ENCODE measurements around the gene PTPRT.
"Not testable (repeated sequence)": the region's sequence is repeated elsewhere in the genome, so short reads cannot be mapped to it uniquely, and the experiment has no call there.

Gene PTPRT

GRCh38 chr20:42972591-42972990, 217.1 kb downstream of the PTPRT start:
- no peak for DNase-seq

- DNase-seq: no peak
Measured at GRCh38 chr20:42968746-42969145, 221.0 kb downstream of the PTPRT start.

GRCh38 chr20:42963796-42964195, 225.9 kb downstream of the PTPRT start:
- no peak for DNase-seq

GRCh38 chr20:42961771-42962170, 227.9 kb downstream of the PTPRT start:
- DNase-seq: no peak

- no peak for DNase-seq
Measured at GRCh38 chr20:42959996-42960395, 229.7 kb downstream of the PTPRT start.

GRCh38 chr20:42958367-42959069, 231.2 kb downstream of the PTPRT start:
- no peak for DNase-seq

- DNase-seq: no peak
Measured at GRCh38 chr20:42957704-42958095, 232.0 kb downstream of the PTPRT start.

- no peak for DNase-seq
Measured at GRCh38 chr20:42957018-42957703, 232.5 kb downstream of the PTPRT start.

GRCh38 chr20:42955713-42956112, 234.0 kb downstream of the PTPRT start:
- DNase-seq: no peak

GRCh38 chr20:42954951-42955350, 234.8 kb downstream of the PTPRT start:
- DNase-seq: no peak

GRCh38 chr20:42949950-42950349, 239.8 kb downstream of the PTPRT start:
- DNase-seq: no peak

GRCh38 chr20:42945234-42945994, 244.3 kb downstream of the PTPRT start:
- no peak for DNase-seq

- no peak for DNase-seq
Measured at GRCh38 chr20:42941629-42942028, 248.1 kb downstream of the PTPRT start.

- DNase-seq: no peak
Measured at GRCh38 chr20:42938441-42939205, 251.1 kb downstream of the PTPRT start.

GRCh38 chr20:42936482-42936881, 253.2 kb downstream of the PTPRT start:
- no peak for DNase-seq

- DNase-seq: no peak
Measured at GRCh38 chr20:42924215-42924614, 265.5 kb downstream of the PTPRT start.

GRCh38 chr20:42923348-42923918, 266.3 kb downstream of the PTPRT start:
- no peak for DNase-seq

GRCh38 chr20:42920776-42921175, 268.9 kb downstream of the PTPRT start:
- DNase-seq: no peak

GRCh38 chr20:42919316-42919715, 270.4 kb downstream of the PTPRT start:
- DNase-seq: no peak

GRCh38 chr20:42915081-42915480, 274.6 kb downstream of the PTPRT start:
- DNase-seq: no peak

- DNase-seq: no peak
Measured at GRCh38 chr20:42914302-42914701, 275.4 kb downstream of the PTPRT start.

- not testable (repeated sequence) for DNase-seq
Measured at GRCh38 chr20:42910808-42911207, 278.9 kb downstream of the PTPRT start.

All from C1 segment of cervical spinal cord (tissue), 14 donors.